IMR-90 (cell line): ENCODE measurements around the gene CTPS2. TPM values are rescaled to one million over a fixed set of nuclear protein-coding genes. Genes with fewer than 3 reads are reported as not detected.

Experiments
- ATAC-seq: fragments of 200-7000 bp; cut with Tn5 transposase; 2 replicates; pipeline ENCODE4 v1.9.1; 2020; ENCODE audit warnings: low read depth, mild to moderate bottlenecking, moderate library complexity
- BruUV-seq: library from RNA; stranded (reverse); fragments of 400-500 nt; replicated peaks from 2 replicates; lab custom pipeline; 2021; lab: Mats Ljungman, UMichigan
- CTCF ChIA-PET: fragments of 300-600 bp; formaldehyde crosslinking; extraction: SDS; loops from one replicate; lab custom pipeline; 2021; ENCODE audit warnings: antibody characterized with exemption; lab: Yijun Ruan, JAX
- POLR2A ChIA-PET: fragments of 300-600 bp; sonication (Branson Sonifier 250); formaldehyde crosslinking; loops from one replicate; lab custom pipeline; 2022; ENCODE audit warnings: antibody characterized with exemption; ENCODE audit not compliant: unreplicated experiment; lab: Charles Lee
- DNase-seq: peaks from one replicate; pipeline ENCODE4 v3.0.0; 2013
- H2AFZ ChIP-seq: replicated peaks from 2 replicates; pipeline ENCODE3; 2013; ENCODE audit warnings: low read length, mild to moderate bottlenecking; ENCODE audit not compliant: poor library complexity
- H2AK5ac ChIP-seq: 2 replicates; pipeline ENCODE4 v1.6.1; 2013; ENCODE audit warnings: low read depth, low read length, inconsistent platforms
- H2AK9ac ChIP-seq: replicated peaks from 2 replicates; pipeline ENCODE3; 2013; ENCODE audit warnings: mild to moderate bottlenecking, low read depth, low read length, moderate library complexity; ENCODE audit not compliant: poor library complexity
- H2BK120ac ChIP-seq: 2 replicates; pipeline ENCODE4 v1.6.1; 2013; ENCODE audit warnings: low read depth, low read length, inconsistent platforms
- H2BK15ac ChIP-seq: 3 replicates; pipeline ENCODE4 v1.6.1; 2013; ENCODE audit warnings: low read depth, low read length, inconsistent platforms
- H2BK20ac ChIP-seq: 2 replicates; pipeline ENCODE4 v1.6.1; 2013; ENCODE audit warnings: low read depth, mild to moderate bottlenecking, inconsistent platforms, low read length, moderate library complexity
- H2BK5ac ChIP-seq: 2 replicates; pipeline ENCODE4 v1.6.1; 2013; ENCODE audit warnings: mild to moderate bottlenecking, low read depth, low read length, inconsistent platforms; ENCODE audit not compliant: poor library complexity, severe bottlenecking
- H3K14ac ChIP-seq: replicated peaks from 2 replicates; pipeline ENCODE4 v1.6.1; 2013; ENCODE audit warnings: low read depth, low read length, inconsistent platforms
- H3K18ac ChIP-seq: 2 replicates; pipeline ENCODE4 v1.6.1; 2013; ENCODE audit warnings: low read depth, low read length, control low read depth
- H3K23ac ChIP-seq: 2 replicates; pipeline ENCODE4 v1.6.1; 2013; ENCODE audit warnings: low read depth, low read length, inconsistent platforms
- H3K27ac ChIP-seq: 2 replicates; pipeline ENCODE4 v1.5.1; 2013; ENCODE audit warnings: mild to moderate bottlenecking, control low read depth, low read length; ENCODE audit not compliant: insufficient read depth
- H3K27me3 ChIP-seq: 2 replicates; pipeline ENCODE4 v1.6.1; 2013; ENCODE audit warnings: low read length; ENCODE audit not compliant: control insufficient read depth, insufficient read depth
- H3K36me3 ChIP-seq: 2 replicates; pipeline ENCODE4 v1.6.1; 2013; ENCODE audit warnings: low read length, mixed read lengths; ENCODE audit not compliant: control insufficient read depth, insufficient read depth
- H3K4ac ChIP-seq: 2 replicates; pipeline ENCODE4 v1.6.1; 2013; ENCODE audit warnings: low read depth, low read length, inconsistent platforms
- H3K4me1 ChIP-seq: 2 replicates; pipeline ENCODE4 v1.6.1; 2013; ENCODE audit warnings: low read length, mixed read lengths; ENCODE audit not compliant: control insufficient read depth, insufficient read depth
- H3K4me2 ChIP-seq: 2 replicates; pipeline ENCODE4 v1.6.1; 2013; ENCODE audit warnings: low read depth, mild to moderate bottlenecking, control low read depth, low read length, moderate library complexity
- H3K4me3 ChIP-seq: 2 replicates; pipeline ENCODE4 v1.5.1; 2013; ENCODE audit warnings: low read depth, mild to moderate bottlenecking, control low read depth, low read length, moderate library complexity; ENCODE audit not compliant: insufficient read depth
- H3K56ac ChIP-seq: 2 replicates; pipeline ENCODE4 v1.6.1; 2013; ENCODE audit warnings: low read length, inconsistent platforms; ENCODE audit not compliant: insufficient read depth; ENCODE audit errors: extremely low read depth
- H3K79me1 ChIP-seq, 2 experiments: 2 replicates each; pipeline ENCODE4 v1.6.1; 2013; ENCODE audit warnings: low read length in 2 of 2, inconsistent platforms in 1 of 2, low read depth in 1 of 2
- H3K9ac ChIP-seq: 2 replicates; pipeline ENCODE4 v1.6.1; 2013; ENCODE audit warnings: low read depth, low read length, control low read depth
- H3K9me1 ChIP-seq: 2 replicates; pipeline ENCODE4 v1.6.1; 2013; ENCODE audit warnings: low read length, inconsistent platforms; ENCODE audit not compliant: insufficient read depth
- H3K9me3 ChIP-seq: 2 replicates; pipeline ENCODE4 v1.6.1; 2013; ENCODE audit warnings: low read length; ENCODE audit not compliant: control insufficient read depth, insufficient read depth
- H4K20me1 ChIP-seq: 2 replicates; pipeline ENCODE4 v1.6.1; 2013; ENCODE audit warnings: low read length, inconsistent platforms; ENCODE audit not compliant: insufficient read depth
- H4K5ac ChIP-seq: 2 replicates; pipeline ENCODE4 v1.6.1; 2013; ENCODE audit warnings: mild to moderate bottlenecking, low read depth, low read length, control low read depth
- H4K8ac ChIP-seq, 2 experiments: 2 replicates each; pipeline ENCODE4 v1.6.1; 2013; ENCODE audit warnings: low read depth in 2 of 2, low read length in 2 of 2, control low read depth in 1 of 2, inconsistent platforms in 1 of 2
- H4K91ac ChIP-seq: 2 replicates; pipeline ENCODE4 v1.6.1; 2013; ENCODE audit warnings: low read depth, low read length, inconsistent platforms; ENCODE audit not compliant: insufficient read depth
- BHLHE40 ChIP-seq: fragments of 150-350 bp; IDR thresholded peaks from 2 replicates; pipeline ENCODE4 v1.6.1; 2016; ENCODE audit warnings: mild to moderate bottlenecking, low read depth, low read length
- CEBPB ChIP-seq: IDR thresholded peaks from 2 replicates; pipeline ENCODE4 v1.6.1; 2012; ENCODE audit warnings: low read depth, low read length, improper control_type of control experiment
- WGBS, 2 experiments: methylation state at CpG; one replicate each; pipeline versions ENCODE4 v1.1.5 to v1.1.7; 2013; ENCODE audit warnings: missing lambda C conversion rate in 2 of 2; ENCODE audit not compliant: insufficient read length in 1 of 2; ENCODE audit errors: extremely low coverage in 2 of 2; 5-methylcytosine and 5-hydroxymethylcytosine counted together
- dilution Hi-C: fragments of 300-500 bp; cut with HindIII; formaldehyde crosslinking; loops from one replicate; pipeline ENCODE4 v1.14.3; 2018; ENCODE audit warnings: low sequenced_read_pairs; ENCODE audit not compliant: unreplicated experiment
- in situ Hi-C: fragments of 300-500 bp; cut with MboI; formaldehyde crosslinking; loops from 3 replicates; pipeline ENCODE4 v1.14.3; 2019; ENCODE audit warnings: low sequenced_read_pairs, inconsistent platforms, mixed read lengths
- intact Hi-C: fragments of 100-400 bp; cut with micrococcal nuclease; formaldehyde crosslinking; loops from 2 replicates; pipeline ENCODE4 v1.10.0; 2022
- polyA plus RNA-seq, 3 experiments: library from polyadenylated mRNA; depleted of rRNA; stranded (reverse); fragments of >200 nt; gene quantifications; 2 replicates each; pipeline ENCODE4 v1.2.3, GENCODE V29; 2012; ENCODE audit warnings: low replicate concordance in 1 of 3
- total RNA-seq: library from RNA; depleted of rRNA; stranded (reverse); fragments of >200 nt; gene quantifications from 2 replicates; pipeline ENCODE4 v1.2.3, GENCODE V29; 2012

CTPS2 gene
- total and polyA plus RNA-seq, 2 of the 4 experiments (the other 2 are of a cell fraction) = 6.0 to 13.1 TPM

DNA sequence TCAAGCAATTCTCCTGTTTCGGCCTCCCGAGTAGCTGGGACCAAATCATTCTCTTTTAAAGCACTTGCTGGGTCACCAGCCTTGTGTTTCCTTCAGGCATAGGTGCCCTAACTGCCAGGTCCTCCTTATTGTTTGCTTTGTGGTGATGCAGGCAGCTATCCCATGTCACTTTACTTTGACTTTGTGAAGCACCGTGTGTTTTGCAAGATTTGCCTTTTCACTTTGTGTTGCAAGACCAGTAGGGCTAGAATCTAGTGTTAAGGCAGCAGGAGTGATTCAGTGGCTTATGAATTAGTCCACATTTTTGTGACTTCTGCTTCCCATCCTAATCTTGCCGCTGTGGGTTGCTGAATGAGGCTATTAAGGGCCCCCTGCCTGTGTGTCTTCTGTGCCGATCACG is 27.1 kb upstream of the CTPS2 start:
- H3K9me3 ChIP-seq = no peaks in the 10 kb centered on the region
- DNase-seq (no peak), ATAC-seq (no peak)
- H2AK9ac ChIP-seq = no peak overlapping the region
- TF ChIP-seq BHLHE40 (no peak), CEBPB (peak; percentile 45)
- H4K20me1 ChIP-seq = peaks cover 4% of the 10 kb centered on the region; the same call in 1 of the 2 replicates
- H3K23ac ChIP-seq = no peak overlapping the region
- no peak overlapping the region for H3K4me3 ChIP-seq
- no peak overlapping the region for H3K14ac ChIP-seq
- no peaks in the 10 kb centered on the region for H3K9me1 ChIP-seq
- no peak overlapping the region for H3K27ac ChIP-seq
- intact Hi-C loops = loop anchor here (2.0 kb wide), 1 partner anchor 51 kb away; no protein-coding TSS in a partner anchor
- no peak overlapping the region for H2BK5ac ChIP-seq
- no peak overlapping the region for H3K9ac ChIP-seq
- no peak overlapping the region for H4K5ac ChIP-seq
- H4K91ac ChIP-seq = no peak overlapping the region
- dilution Hi-C loops = no loop called here
- H2BK15ac ChIP-seq = no peak overlapping the region
- no peak overlapping the region for H3K4ac ChIP-seq
- in situ Hi-C loops = no loop called here
- no peak overlapping the region for H2BK120ac ChIP-seq
- CTCF ChIA-PET = no interaction called here
- H3K56ac ChIP-seq = no peak overlapping the region
- H3K4me2 ChIP-seq = no peak overlapping the region
- no TSS peak for BruUV-seq
- H3K18ac ChIP-seq = no peak overlapping the region
- no peak overlapping the region for H2BK20ac ChIP-seq
- no peak overlapping the region for H2AFZ ChIP-seq
- H3K79me1 ChIP-seq = peaks cover 0 to 4% of the 10 kb centered on the region in 2 experiments; a peak in 1 of 4 replicates
- no peaks in the 10 kb centered on the region for H3K27me3 ChIP-seq
- POLR2A ChIA-PET = no interaction called here
- peaks cover 45% of the 10 kb centered on the region for H3K36me3 ChIP-seq
- H2AK5ac ChIP-seq = no peak overlapping the region
- 83% methylated on average over 5 of the region's 6 CpGs; no CpG with 5 or more reads in 1 of the 2 experiments for WGBS, 2 experiments
- no peak overlapping the region for H4K8ac ChIP-seq
- H3K4me1 ChIP-seq = no peaks in the 10 kb centered on the region
